ENCODE data around the gene MARCHF2.

The MARCHF2 gene

DNA sequence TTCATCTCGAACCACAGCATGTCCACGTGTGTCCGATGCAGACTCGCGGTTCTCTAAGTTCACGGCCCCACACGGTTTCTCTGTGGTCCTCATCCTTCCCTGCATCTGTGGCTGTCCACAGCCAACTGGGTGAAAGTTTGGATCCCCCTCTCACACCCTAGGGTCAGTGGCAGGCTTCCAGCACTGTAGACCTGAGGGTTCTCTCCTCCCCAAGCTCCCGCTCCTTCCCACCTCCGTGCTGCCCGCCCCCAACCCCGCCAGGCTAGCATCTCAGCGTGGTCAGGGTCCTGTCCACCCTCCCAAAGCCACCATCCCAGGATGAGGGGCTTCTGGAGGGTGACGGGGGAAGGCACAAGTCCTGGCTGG is 46.2 kb upstream of the MARCHF2 start:
- Histone ChIP-seq H4K8ac (ENCODE audit: low read length) (peak overlapping the region; percentile 70), H3K79me1 (replicated peaks; ENCODE audit: low read length, poor library complexity, severe bottlenecking) (peaks cover 10% of the 10 kb centered on the region), H2AFZ (ENCODE audit: low read depth, low read length) (no peak overlapping the region), H3K27ac (ENCODE audit: low read length, poor library complexity, severe bottlenecking) (peak overlapping the region; percentile 94), H3K4me2 (ENCODE audit: low read length, poor library complexity, severe bottlenecking) (peak overlapping the region; percentile 82), H3K4me1 (ENCODE audit: control insufficient read depth, insufficient read depth, low read depth, low read length) (peaks cover 56% of the 10 kb centered on the region), H2BK15ac (ENCODE audit: low read depth, poor library complexity, severe bottlenecking) (peak overlapping the region; percentile 65), H3K14ac (ENCODE audit: low read length in 2 of 2) (peak overlapping the region in 1 of 2 experiments; percentile 77), H2AK5ac (ENCODE audit: low read length, severe bottlenecking) (peak overlapping the region; percentile 2), H3K36me3 (ENCODE audit: control insufficient read depth in 1 of 2, insufficient read depth in 2 of 2, low read depth in 1 of 2, low read length in 2 of 2) (peaks cover 34 to 45% of the 10 kb centered on the region in 2 experiments), H3K9me3 (ENCODE audit: control insufficient read depth, low read length) (no peaks in the 10 kb centered on the region), H2BK12ac (ENCODE audit: low read length in 2 of 2) (peak overlapping the region; percentile 94 to 97), H2BK120ac (ENCODE audit: low read depth, low read length) (peak overlapping the region; percentile 93), H4K91ac (ENCODE audit: low read length) (peak overlapping the region; percentile 98), H3K9ac (ENCODE audit: low read length) (peak overlapping the region; percentile 57), H2BK5ac (ENCODE audit: low read depth, low read length, poor library complexity, severe bottlenecking) (peak overlapping the region; percentile 66), H3K4me3 (ENCODE audit: insufficient read depth in 1 of 2, low read depth in 1 of 2, low read length in 2 of 2) (peak overlapping the region; percentile 45 to 65), H3K27me3 (ENCODE audit: control insufficient read depth in 1 of 2, insufficient read depth in 1 of 2, low read length in 2 of 2) (no peaks in the 10 kb centered on the region), H3K23ac (ENCODE audit: low read length in 2 of 2) (no peak overlapping the region), H3K4ac (ENCODE audit: low read depth in 1 of 2, low read length in 2 of 2) (peak overlapping the region; percentile 86), H3K18ac (ENCODE audit: low read depth in 1 of 2, low read length in 2 of 2) (peak overlapping the region; percentile 87 to 93)
- 50% methylated on average over 10 of the region's 13 CpGs for WGBS
- DNase-seq = no peak

DNA sequence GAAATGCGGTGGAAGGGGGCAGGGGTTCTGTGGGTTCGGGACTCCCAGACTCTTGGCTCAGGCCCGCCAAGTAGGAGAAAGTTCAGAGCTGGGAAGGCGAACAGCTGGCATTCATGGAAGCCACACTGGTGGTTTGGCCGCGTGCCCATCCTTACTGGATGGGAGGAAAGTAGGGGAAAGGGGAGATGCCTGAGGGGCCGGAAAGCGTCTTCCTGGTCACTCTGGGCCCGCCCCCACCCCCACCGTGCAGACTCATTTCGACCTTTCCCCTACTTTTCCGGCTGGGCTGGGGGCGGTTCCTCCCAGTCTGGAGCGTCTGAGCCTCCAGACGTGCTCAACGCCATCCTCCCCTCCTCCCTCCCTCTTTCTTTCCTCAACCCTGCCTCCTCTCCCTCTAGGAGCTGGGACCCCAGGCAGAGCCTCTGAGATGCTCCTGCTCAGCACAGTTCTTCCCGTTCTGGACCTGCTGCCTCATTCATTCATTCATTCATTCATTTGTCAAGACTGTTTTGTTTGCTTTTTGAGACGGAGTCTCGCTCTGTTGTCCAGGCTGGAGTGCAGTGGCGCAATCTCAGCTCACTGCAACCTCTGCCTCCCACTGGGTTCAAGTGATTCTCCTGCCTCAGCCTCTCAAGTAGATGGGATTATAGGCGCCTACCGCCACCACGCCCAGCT is 45.6 kb upstream of the MARCHF2 start:
- peak overlapping the region; percentile 82 for H3K4me2 ChIP-seq (ENCODE audit: low read length, poor library complexity, severe bottlenecking)
- no peak overlapping the region for H2AK5ac ChIP-seq (ENCODE audit: low read length, severe bottlenecking)
- H3K27ac ChIP-seq (ENCODE audit: low read length, poor library complexity, severe bottlenecking) = peak overlapping the region; percentile 94
- peaks cover 53% of the 10 kb centered on the region for H3K4me1 ChIP-seq (ENCODE audit: control insufficient read depth, insufficient read depth, low read depth, low read length)
- 19% methylated on average over 21 of the region's 23 CpGs for WGBS
- H3K27me3 ChIP-seq (ENCODE audit: control insufficient read depth in 1 of 2, insufficient read depth in 1 of 2, low read length in 2 of 2) = no peaks in the 10 kb centered on the region
- H3K4ac ChIP-seq (ENCODE audit: low read depth in 1 of 2, low read length in 2 of 2) = peak overlapping the region; percentile 86
- H3K4me3 ChIP-seq (ENCODE audit: insufficient read depth in 1 of 2, low read depth in 1 of 2, low read length in 2 of 2) = peak overlapping the region; percentile 45 to 65
- peak overlapping the region; percentile 65 for H2BK15ac ChIP-seq (ENCODE audit: low read depth, poor library complexity, severe bottlenecking)
- H2BK5ac ChIP-seq (ENCODE audit: low read depth, low read length, poor library complexity, severe bottlenecking) = peak overlapping the region; percentile 66
- H3K36me3 ChIP-seq (ENCODE audit: control insufficient read depth in 1 of 2, insufficient read depth in 2 of 2, low read depth in 1 of 2, low read length in 2 of 2) = peaks cover 36 to 46% of the 10 kb centered on the region in 2 experiments
- no peak overlapping the region for H3K23ac ChIP-seq (ENCODE audit: low read length in 2 of 2)
- H3K79me1 ChIP-seq (replicated peaks; ENCODE audit: low read length, poor library complexity, severe bottlenecking) = peaks cover 10% of the 10 kb centered on the region
- peak overlapping the region; percentile 94 to 97 for H2BK12ac ChIP-seq (ENCODE audit: low read length in 2 of 2)
- no peak overlapping the region for H2AFZ ChIP-seq (ENCODE audit: low read depth, low read length)
- no peaks in the 10 kb centered on the region for H3K9me3 ChIP-seq (ENCODE audit: control insufficient read depth, low read length)
- H3K14ac ChIP-seq (ENCODE audit: low read length in 2 of 2) = peak overlapping the region in 1 of 2 experiments; percentile 77
- H4K91ac ChIP-seq (ENCODE audit: low read length) = peak overlapping the region; percentile 98
- DNase-seq = peak; percentile 99
- no peak overlapping the region for H2BK120ac ChIP-seq (ENCODE audit: low read depth, low read length)
- peak overlapping the region; percentile 70 for H4K8ac ChIP-seq (ENCODE audit: low read length)
- peak overlapping the region; percentile 57 for H3K9ac ChIP-seq (ENCODE audit: low read length)
- H3K18ac ChIP-seq (ENCODE audit: low read depth in 1 of 2, low read length in 2 of 2) = peak overlapping the region; percentile 87 to 93

DNA sequence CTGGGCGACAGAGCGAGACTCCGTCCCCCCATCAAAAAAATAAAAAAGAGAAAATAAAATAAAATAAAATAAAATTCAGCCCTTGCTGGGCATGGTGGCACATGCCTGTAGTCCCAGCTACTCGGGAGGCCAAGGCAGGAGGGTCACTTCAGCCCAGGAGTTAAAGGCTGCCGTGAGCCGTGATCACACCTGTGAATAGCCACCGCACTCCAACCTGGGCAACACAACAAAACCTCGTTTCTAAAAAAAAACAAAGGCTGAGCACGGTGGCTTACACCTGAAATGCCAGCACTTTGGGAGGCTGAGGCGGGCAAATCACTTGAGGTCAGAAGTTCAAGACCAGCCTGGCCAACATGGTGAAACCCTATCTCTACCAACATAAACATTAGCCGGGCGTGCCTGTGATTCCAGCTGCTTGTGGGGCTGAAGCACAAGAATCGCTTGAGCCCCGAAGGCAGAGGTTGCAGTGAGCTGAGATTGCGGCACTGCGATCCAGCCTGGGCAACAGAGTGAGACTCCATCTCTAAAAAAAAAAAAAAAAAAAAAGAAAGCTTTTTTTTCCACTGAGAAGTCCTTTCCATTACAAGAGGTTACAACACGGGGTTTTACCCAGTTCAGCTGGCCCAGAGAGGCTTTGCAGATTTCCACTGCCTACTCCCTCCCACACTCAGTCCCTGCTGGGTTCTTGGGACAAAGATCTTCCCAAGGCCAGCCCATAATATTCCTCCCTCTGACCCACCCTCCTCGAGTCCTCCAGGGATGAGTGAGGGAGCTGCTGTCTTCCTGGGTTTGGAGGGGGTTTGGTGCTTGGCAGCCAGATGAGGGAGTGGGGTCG is 42.7 kb upstream of the MARCHF2 start:
- Histone ChIP-seq H2BK15ac (ENCODE audit: low read depth, poor library complexity, severe bottlenecking) (peak overlapping the region; percentile 68), H2AFZ (ENCODE audit: low read depth, low read length) (no peak overlapping the region), H4K8ac (ENCODE audit: low read length) (peak overlapping the region; percentile 52), H3K4me2 (ENCODE audit: low read length, poor library complexity, severe bottlenecking) (no peak overlapping the region), H2BK120ac (ENCODE audit: low read depth, low read length) (peak overlapping the region; percentile 61), H2AK5ac (ENCODE audit: low read length, severe bottlenecking) (peak overlapping the region; percentile 49), H3K9ac (ENCODE audit: low read length) (peak overlapping the region; percentile 51), H3K27me3 (ENCODE audit: control insufficient read depth in 1 of 2, insufficient read depth in 1 of 2, low read length in 2 of 2) (no peaks in the 10 kb centered on the region), H3K4ac (ENCODE audit: low read depth in 1 of 2, low read length in 2 of 2) (peak overlapping the region in 1 of 2 experiments; percentile 46), H3K36me3 (ENCODE audit: control insufficient read depth in 1 of 2, insufficient read depth in 2 of 2, low read depth in 1 of 2, low read length in 2 of 2) (peaks cover 59 to 67% of the 10 kb centered on the region in 2 experiments), H2BK12ac (ENCODE audit: low read length in 2 of 2) (peak overlapping the region; percentile 28 to 39), H3K18ac (ENCODE audit: low read depth in 1 of 2, low read length in 2 of 2) (peak overlapping the region in 1 of 2 experiments; percentile 28), H3K27ac (ENCODE audit: low read length, poor library complexity, severe bottlenecking) (no peak overlapping the region), H3K4me1 (ENCODE audit: control insufficient read depth, insufficient read depth, low read depth, low read length) (peaks cover 46% of the 10 kb centered on the region), H3K9me3 (ENCODE audit: control insufficient read depth, low read length) (no peaks in the 10 kb centered on the region), H3K79me1 (replicated peaks; ENCODE audit: low read length, poor library complexity, severe bottlenecking) (peaks cover 14% of the 10 kb centered on the region), H3K14ac (ENCODE audit: low read length in 2 of 2) (peak overlapping the region in 1 of 2 experiments; percentile 38), H3K23ac (ENCODE audit: low read length in 2 of 2) (no peak overlapping the region), H2BK5ac (ENCODE audit: low read depth, low read length, poor library complexity, severe bottlenecking) (no peak overlapping the region), H3K4me3 (ENCODE audit: insufficient read depth in 1 of 2, low read depth in 1 of 2, low read length in 2 of 2) (no peak overlapping the region), H4K91ac (ENCODE audit: low read length) (peak overlapping the region; percentile 54)
- DNase-seq = peak; percentile 71
- WGBS = 82% methylated on average over 16 of the region's 19 CpGs
